Prostate gland (tissue), 2 donors: ENCODE data around the gene KRT13. TPM values are rescaled to one million over a fixed set of nuclear protein-coding genes. Genes with fewer than 3 reads are reported as not detected.
A peak's percentile ranks its signal among the peaks of the same experiment; 100 is the strongest.
"Not testable (repeated sequence)": the region's sequence is repeated elsewhere in the genome, so short reads cannot be mapped to it uniquely, and the experiment has no call there.

Source experiments
- DNase-seq: peaks from one replicate; pipeline ENCODE4 v3.0.0-alpha.2; 2019; ENCODE audit warnings: low spot score
- H3K27ac ChIP-seq, 2 donors: fragments of 200-600 bp; sonication (generic); 2 replicates each; pipeline ENCODE4 v1.5.1; 2017 to 2019
- H3K27me3 ChIP-seq: fragments of 200-600 bp; sonication (generic); replicated peaks from 2 replicates; pipeline ENCODE4 v1.5.1; 2019; ENCODE audit not compliant: insufficient read depth
- H3K36me3 ChIP-seq, 2 donors: fragments of 200-600 bp; sonication (generic); 1 replicate in 1 of 2; 2 replicates in 1 of 2; pipeline versions ENCODE4 v1.5.1 to v1.8.1; 2017 to 2019
- H3K4me1 ChIP-seq: fragments of 200-600 bp; sonication (generic); replicated peaks from 2 replicates; pipeline ENCODE4 v1.5.1; 2019
- H3K4me3 ChIP-seq, 2 donors: fragments of 200-600 bp; sonication (generic); 2 replicates each; pipeline ENCODE4 v1.5.1; 2017 to 2019
- H3K9me3 ChIP-seq: fragments of 200-600 bp; sonication (generic); 2 replicates; pipeline ENCODE4 v1.5.1; 2017
- POLR2A ChIP-seq: fragments of 450-650 bp; IDR thresholded peaks from one replicate; pipeline ENCODE4 v1.6.1; 2016; ENCODE audit warnings: antibody characterized with exemption, mild to moderate bottlenecking
- POLR2AphosphoS5 ChIP-seq: sonication (generic); formaldehyde crosslinking; IDR thresholded peaks from one replicate; pipeline ENCODE4 v1.6.1; 2017; ENCODE audit warnings: antibody characterized with exemption
- WGBS: methylation state at CpG from one replicate; pipeline ENCODE4 v1.1.5; 2018; 5-methylcytosine and 5-hydroxymethylcytosine counted together
- intact Hi-C: fragments of 100-400 bp; cut with DNase I; formaldehyde crosslinking; loops from one replicate; pipeline ENCODE4 v1.14.2; 2022
- total RNA-seq, 2 donors: library from RNA; depleted of rRNA; stranded (reverse); fragments of >200 nt; gene quantifications; one replicate each; pipeline ENCODE4 v1.1.0, GENCODE V29; 2016
- TF ChIP-seq, protein P1 (sequence below), 4 experiments: fragments of 200-600 bp in 2 of 4; fragments of 450-650 bp in 2 of 4; sonication (generic) in 2 of 4; IDR thresholded peaks; 1 replicate in 3 of 4; 2 replicates in 1 of 4; pipeline ENCODE4 v1.5.1; 2016 to 2019; ENCODE audit warnings: antibody characterized with exemption in 4 of 4, mild to moderate bottlenecking in 2 of 4, moderate library complexity in 2 of 4

The KRT13 gene
- total RNA-seq, 2 donors from 2014 or later = 38.4 to 62.7 TPM

DNA sequence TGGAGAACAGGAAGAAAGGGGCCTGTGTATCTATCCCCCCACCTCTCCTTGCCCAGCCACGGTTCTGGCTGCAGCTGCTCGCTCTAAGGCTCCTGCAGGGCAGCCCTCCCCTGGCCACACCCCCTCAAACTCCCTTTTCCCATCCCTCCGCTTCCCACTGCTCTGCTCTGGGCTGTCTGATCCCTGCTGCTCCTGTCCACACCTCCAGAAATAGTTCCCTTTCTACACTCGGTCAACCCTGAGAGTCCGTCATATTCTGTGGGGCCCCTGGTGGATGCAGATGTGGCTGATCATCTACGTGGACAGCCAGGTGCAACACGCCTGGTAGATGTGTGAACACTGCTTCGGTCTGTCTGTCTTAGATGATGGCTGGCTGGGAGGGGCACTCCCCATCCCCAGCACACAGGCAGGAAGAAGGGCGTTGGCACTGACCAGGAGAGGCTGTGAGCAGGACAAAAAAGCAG is 42.0 kb upstream of the KRT13 start:
- H3K4me1 ChIP-seq = peaks cover 8% of the 10 kb centered on the region
- WGBS = 74% methylated on average over 9 of the region's 9 CpGs
- H3K27me3 ChIP-seq = no peaks in the 10 kb centered on the region
- H3K36me3 ChIP-seq = no peaks in the 10 kb centered on the region
- no peaks in the 10 kb centered on the region for H3K9me3 ChIP-seq
- peak overlapping the region; percentile 21 to 38 for H3K27ac ChIP-seq
- intact Hi-C loops = no loop called here
- no peak for DNase-seq
- TF ChIP-seq POLR2A (no peak), POLR2AphosphoS5 (no peak)
- TF ChIP-seq, protein P1, sequence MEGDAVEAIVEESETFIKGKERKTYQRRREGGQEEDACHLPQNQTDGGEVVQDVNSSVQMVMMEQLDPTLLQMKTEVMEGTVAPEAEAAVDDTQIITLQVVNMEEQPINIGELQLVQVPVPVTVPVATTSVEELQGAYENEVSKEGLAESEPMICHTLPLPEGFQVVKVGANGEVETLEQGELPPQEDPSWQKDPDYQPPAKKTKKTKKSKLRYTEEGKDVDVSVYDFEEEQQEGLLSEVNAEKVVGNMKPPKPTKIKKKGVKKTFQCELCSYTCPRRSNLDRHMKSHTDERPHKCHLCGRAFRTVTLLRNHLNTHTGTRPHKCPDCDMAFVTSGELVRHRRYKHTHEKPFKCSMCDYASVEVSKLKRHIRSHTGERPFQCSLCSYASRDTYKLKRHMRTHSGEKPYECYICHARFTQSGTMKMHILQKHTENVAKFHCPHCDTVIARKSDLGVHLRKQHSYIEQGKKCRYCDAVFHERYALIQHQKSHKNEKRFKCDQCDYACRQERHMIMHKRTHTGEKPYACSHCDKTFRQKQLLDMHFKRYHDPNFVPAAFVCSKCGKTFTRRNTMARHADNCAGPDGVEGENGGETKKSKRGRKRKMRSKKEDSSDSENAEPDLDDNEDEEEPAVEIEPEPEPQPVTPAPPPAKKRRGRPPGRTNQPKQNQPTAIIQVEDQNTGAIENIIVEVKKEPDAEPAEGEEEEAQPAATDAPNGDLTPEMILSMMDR (IDR thresholded peaks at IDR 0.05) = no peak
- no peak overlapping the region for H3K4me3 ChIP-seq

DNA sequence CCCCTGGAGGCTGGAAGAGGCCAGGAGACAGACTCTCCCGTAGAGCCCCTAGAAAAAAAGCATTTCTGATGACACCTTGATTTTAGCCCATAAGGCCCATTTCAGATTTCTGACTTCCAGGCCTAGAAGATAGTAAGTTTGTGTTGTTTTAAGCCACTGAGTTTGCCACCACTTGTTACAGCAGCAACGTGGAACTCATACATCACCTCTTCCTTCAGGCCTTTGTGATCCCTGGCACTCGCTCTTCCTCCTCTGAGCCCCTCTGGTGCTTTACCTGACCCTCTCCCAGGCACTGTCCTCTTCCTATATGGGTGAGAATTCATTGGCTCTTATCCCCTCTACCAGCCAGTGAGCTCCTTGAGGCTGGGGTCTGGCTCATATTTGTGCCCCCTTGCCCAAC is 41.4 kb upstream of the KRT13 start:
- TF ChIP-seq POLR2AphosphoS5 (no peak), POLR2A (no peak)
- TF ChIP-seq, protein P1 (IDR thresholded peaks at IDR 0.05) = no peak
- Histone ChIP-seq H3K36me3 (no peaks in the 10 kb centered on the region), H3K9me3 (no peaks in the 10 kb centered on the region), H3K4me3 (no peak overlapping the region), H3K4me1 (peaks cover 8% of the 10 kb centered on the region), H3K27me3 (no peaks in the 10 kb centered on the region), H3K27ac (no peak overlapping the region)
- intact Hi-C loops = no loop called here
- 98% methylated on average over 3 of the region's 3 CpGs for WGBS
- DNase-seq = no peak

GRCh38 chr17:41545829-41546410 is 40.5 kb upstream of the KRT13 start:
- Histone ChIP-seq H3K4me3 (no peak overlapping the region), H3K4me1 (peaks cover 8% of the 10 kb centered on the region), H3K9me3 (no peaks in the 10 kb centered on the region), H3K36me3 (no peaks in the 10 kb centered on the region), H3K27me3 (no peaks in the 10 kb centered on the region), H3K27ac (no peak overlapping the region)
- WGBS = 84% methylated on average over 13 of the region's 13 CpGs
- no peak for TF ChIP-seq POLR2AphosphoS5
- TF ChIP-seq, protein P1 (IDR thresholded peaks at IDR 0.05) = no peak
- TF ChIP-seq POLR2A = no peak
- intact Hi-C loops = no loop called here
- DNase-seq = no peak

- H3K27ac ChIP-seq = no peak overlapping the region
- H3K4me3 ChIP-seq = no peak overlapping the region
- 93% methylated on average over 5 of the region's 5 CpGs for WGBS
- peaks cover 8% of the 10 kb centered on the region for H3K4me1 ChIP-seq
- no peaks in the 10 kb centered on the region for H3K27me3 ChIP-seq
- DNase-seq = no peak
- no peaks in the 10 kb centered on the region for H3K9me3 ChIP-seq
- intact Hi-C loops = no loop called here
- TF ChIP-seq POLR2AphosphoS5 = no peak
- TF ChIP-seq POLR2A = no peak
- TF ChIP-seq, protein P1 (IDR thresholded peaks at IDR 0.05) = no peak
- no peaks in the 10 kb centered on the region for H3K36me3 ChIP-seq
Measured at GRCh38 chr17:41544935-41545334, 39.5 kb upstream of the KRT13 start.

DNA sequence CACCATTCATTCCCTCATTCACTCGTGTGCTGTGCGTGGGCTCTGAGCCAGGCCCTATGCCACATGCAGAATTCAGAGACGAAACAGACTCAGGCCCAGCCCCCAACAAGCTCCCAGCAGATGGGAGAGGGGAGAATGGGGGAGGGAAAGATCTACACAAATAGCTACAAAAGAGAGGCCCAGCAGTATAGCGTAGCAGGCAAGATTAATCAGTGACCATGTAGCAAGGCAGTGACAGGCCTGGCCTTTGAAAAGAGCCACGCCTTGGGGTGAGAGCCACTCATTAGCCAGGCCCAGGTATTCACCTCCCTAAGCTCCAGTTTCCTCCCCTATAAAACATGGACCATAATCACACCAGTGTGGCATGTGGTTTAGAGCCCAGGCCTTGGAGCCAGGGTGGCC is 39.1 kb upstream of the KRT13 start:
- H3K36me3 ChIP-seq = no peaks in the 10 kb centered on the region
- no peak for DNase-seq
- TF ChIP-seq POLR2A (no peak), POLR2AphosphoS5 (no peak)
- TF ChIP-seq, protein P1 (IDR thresholded peaks at IDR 0.05) = no peak
- peaks cover 8% of the 10 kb centered on the region for H3K4me1 ChIP-seq
- H3K27ac ChIP-seq = no peak overlapping the region
- 63% methylated on average over 5 of the region's 5 CpGs for WGBS
- H3K27me3 ChIP-seq = no peaks in the 10 kb centered on the region
- H3K9me3 ChIP-seq = no peaks in the 10 kb centered on the region
- no peak overlapping the region for H3K4me3 ChIP-seq
- intact Hi-C loops = no loop called here

GRCh38 chr17:41542786-41543185 is 37.4 kb upstream of the KRT13 start:
- H3K9me3 ChIP-seq, H3K27ac ChIP-seq, H3K4me3 ChIP-seq, H3K36me3 ChIP-seq, DNase-seq, intact Hi-C loops, H3K4me1 ChIP-seq, H3K27me3 ChIP-seq: not testable (repeated sequence)
- 86% methylated on average over 10 of the region's 10 CpGs for WGBS
